Tibial nerve (tissue), 4 donors: ENCODE data around the gene SPATA16.

ENCODE experiments used
- EP300 ChIP-seq, 2 donors: sonication (generic); formaldehyde crosslinking; IDR thresholded peaks; one replicate each; pipeline ENCODE4 v1.6.1; 2017; ENCODE audit warnings: antibody characterized with exemption in 2 of 2, mild to moderate bottlenecking in 1 of 2
- TF ChIP-seq, protein P1 (sequence below), 5 experiments: fragments of 200-600 bp in 3 of 5; fragments of 450-650 bp in 2 of 5; sonication (generic) in 3 of 5; IDR thresholded peaks; one replicate each; pipeline ENCODE4 v1.5.1; 2016 to 2019; ENCODE audit warnings: antibody characterized with exemption in 5 of 5, mild to moderate bottlenecking in 3 of 5, moderate library complexity in 2 of 5

DNA sequence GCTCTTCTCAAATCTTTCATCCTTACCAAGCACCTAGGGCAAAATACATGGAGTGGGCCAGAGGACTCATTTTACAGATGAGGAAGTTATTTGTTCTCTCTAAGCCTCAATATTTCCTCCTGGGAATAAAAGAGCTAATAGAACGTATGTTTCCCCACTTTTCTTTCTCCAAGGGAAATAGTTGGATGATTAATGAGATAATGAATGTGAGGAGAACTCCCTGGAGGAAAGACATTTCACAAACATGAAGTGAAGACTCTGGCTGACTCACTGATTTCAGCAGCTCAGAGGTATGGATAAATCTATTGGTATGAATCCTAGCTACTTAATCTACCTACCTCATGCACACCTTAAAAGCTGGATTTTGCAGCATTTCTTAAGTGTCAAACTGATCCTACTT, 292.1 kb downstream of the SPATA16 start:
- TF ChIP-seq EP300 (IDR thresholded peaks at IDR 0.05), result no peak
- TF ChIP-seq, protein P1, sequence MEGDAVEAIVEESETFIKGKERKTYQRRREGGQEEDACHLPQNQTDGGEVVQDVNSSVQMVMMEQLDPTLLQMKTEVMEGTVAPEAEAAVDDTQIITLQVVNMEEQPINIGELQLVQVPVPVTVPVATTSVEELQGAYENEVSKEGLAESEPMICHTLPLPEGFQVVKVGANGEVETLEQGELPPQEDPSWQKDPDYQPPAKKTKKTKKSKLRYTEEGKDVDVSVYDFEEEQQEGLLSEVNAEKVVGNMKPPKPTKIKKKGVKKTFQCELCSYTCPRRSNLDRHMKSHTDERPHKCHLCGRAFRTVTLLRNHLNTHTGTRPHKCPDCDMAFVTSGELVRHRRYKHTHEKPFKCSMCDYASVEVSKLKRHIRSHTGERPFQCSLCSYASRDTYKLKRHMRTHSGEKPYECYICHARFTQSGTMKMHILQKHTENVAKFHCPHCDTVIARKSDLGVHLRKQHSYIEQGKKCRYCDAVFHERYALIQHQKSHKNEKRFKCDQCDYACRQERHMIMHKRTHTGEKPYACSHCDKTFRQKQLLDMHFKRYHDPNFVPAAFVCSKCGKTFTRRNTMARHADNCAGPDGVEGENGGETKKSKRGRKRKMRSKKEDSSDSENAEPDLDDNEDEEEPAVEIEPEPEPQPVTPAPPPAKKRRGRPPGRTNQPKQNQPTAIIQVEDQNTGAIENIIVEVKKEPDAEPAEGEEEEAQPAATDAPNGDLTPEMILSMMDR (IDR thresholded peaks at IDR 0.05), result no peak
